ENCODE results near the gene HLA-G.
"Not testable (repeated sequence)": the region's sequence is repeated elsewhere in the genome, so short reads cannot be mapped to it uniquely, and the experiment has no call there.

The HLA-G gene

GRCh38 chr6:29870104-29870503, 42.5 kb downstream of the HLA-G start:
- DNase-seq (ENCODE audit: low read depth): no peak

GRCh38 chr6:29872791-29873190, 45.2 kb downstream of the HLA-G start:
- DNase-seq (ENCODE audit: low read depth): no peak

- DNase-seq (ENCODE audit: low read depth): no peak
Measured at GRCh38 chr6:29875257-29875656, 47.6 kb downstream of the HLA-G start.

- not testable (repeated sequence) for DNase-seq (ENCODE audit: low read depth)
Measured at GRCh38 chr6:29875734-29876133, 48.1 kb downstream of the HLA-G start.

Data from ELR (cell line).